ENCODE data around the gene MAP1B.

MAP1B gene

DNA sequence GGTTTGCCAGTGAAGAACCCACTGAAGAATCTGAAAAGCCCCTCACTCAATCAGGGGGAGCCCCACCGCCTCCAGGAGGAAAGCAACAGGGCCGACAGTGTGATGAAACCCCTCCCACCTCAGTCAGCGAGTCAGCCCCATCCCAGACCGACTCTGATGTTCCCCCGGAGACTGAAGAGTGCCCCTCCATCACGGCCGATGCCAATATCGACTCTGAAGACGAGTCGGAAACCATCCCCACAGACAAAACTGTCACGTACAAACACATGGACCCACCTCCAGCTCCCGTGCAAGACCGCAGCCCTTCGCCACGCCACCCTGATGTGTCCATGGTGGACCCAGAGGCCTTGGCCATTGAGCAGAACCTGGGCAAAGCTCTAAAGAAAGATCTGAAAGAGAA lies 92.4 kb downstream of the MAP1B start:
- DNase-seq = no peak

DNA sequence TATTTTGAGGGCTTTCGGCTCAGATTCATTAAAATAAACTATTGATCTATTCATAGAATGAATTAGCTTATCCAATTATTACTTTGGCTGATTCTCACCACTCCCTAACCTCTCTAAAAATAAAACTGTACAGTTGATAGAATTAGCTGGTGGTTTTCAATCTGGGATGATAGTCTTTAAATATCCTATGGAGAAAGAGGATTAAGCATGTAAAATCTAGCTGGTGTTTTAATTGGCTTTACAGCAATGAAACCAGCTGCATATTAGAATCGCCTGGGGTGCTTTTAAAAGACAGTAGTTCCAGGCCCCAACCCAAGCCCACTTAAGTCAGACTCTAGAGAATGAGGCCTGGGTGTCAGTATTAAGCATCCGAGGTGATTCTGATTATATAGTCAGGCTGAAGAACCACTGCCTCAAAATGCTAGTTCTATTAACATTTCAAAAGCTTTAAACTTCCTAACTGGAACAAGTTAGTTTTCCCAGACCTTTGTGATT lies 95.1 kb downstream of the MAP1B start:
- DNase-seq = no peak

DNA sequence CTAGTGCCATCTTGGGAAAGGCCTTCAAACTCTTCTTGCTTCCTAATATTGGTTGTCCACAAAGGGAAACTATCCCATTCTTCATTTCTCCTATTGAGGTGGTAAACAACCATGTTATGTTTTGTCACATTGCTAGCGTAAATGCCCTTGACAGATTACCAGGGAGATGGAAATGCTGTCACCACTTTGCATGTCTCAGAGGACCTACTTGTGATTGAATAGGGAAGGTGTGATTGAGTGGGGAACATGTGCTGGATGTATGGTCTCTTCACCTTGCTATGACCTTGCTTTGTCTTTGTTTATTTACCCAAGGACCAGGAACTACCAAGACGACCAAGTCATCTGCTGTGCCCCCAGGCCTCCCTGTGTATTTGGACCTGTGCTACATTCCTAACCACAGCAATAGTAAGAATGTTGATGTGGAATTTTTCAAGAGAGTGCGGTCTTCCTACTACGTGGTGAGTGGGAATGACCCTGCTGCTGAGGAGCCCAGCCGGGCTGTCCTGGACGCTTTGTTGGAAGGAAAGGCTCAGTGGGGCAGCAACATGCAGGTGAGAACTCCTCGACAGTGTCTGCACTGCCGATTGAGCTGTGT lies 96.1 kb downstream of the MAP1B start:
- DNase-seq = no peak

DNA sequence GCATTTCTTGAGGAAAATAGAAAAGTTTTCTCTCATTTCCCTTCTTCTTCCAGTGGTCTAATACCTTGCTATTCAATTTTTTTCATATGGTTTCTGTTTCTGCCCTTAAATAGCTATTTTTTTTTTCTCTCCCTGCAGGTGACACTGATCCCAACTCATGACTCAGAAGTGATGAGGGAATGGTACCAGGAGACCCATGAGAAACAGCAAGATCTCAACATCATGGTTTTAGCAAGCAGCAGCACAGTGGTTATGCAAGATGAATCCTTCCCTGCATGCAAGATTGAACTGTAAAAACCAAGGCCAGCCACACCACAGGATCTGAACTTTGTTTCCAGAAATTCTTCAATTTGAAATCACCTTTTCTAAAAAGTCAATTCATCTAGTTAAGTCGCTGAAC lies 97.7 kb downstream of the MAP1B start:
- no peak for DNase-seq

DNA sequence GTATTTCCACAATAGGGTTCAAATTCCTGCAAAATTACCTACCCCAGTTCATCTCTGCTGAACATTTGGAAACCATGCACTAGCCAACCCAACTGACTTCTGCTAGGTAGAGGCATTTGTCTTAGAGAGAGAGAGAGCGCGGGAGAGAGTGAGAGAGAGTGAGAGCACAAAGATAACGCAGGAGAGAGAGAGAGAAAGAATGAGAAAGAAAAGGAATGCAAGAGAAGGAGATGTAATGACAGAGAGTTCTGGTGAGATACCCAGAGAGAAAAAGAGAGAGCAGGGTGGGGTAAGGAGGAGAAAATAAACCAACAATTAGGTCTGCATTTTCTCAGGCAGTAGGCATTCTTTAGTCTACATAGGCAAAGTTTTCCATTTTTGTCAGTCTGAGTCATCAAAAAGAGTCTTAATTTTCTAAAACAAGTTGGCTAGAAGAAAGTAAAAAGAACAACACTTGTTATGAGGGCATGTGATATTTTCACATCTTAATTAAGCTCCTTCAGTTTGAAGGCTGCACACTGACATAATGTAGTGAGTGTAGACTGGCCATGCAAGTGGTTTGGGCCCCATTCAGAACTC lies 98.2 kb downstream of the MAP1B start:
- DNase-seq = no peak

DNA sequence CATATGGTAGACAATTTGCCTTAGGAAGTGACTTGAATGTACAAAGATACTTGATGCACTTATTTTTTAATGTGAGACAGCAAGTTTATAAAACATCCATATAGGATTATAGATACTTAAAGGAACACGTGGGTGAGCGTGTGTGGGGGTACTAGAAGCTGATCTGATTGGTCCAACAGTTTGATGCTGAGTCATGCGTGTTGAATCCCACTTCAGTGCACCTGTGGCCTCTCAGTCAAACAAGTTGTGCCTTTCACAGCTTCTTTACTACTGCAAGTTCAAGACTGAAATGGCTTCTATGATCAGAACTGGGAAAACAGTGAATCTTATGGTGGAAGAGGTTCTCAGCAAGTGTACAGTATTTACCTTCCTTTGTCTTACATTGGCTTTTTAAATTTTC lies 98.9 kb downstream of the MAP1B start:
- DNase-seq = no peak

DNA sequence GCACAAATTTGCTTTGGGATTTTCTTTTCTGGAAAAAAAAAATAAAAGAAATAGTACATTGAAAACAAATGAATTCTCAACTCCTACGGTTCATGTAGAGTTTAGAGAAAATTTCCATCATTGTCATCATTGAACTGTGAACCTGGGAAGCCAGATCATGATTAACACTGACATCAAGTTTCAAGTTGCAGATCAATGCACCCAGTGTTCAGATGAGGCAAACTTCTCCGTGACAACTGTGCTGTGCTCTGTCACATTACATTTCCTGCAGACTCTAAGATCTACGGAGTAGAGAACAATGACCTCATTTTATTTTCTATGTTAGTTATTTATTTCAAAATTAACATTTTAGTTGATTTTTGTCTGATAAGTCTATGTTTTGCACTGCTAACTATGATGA lies 99.7 kb downstream of the MAP1B start:
- DNase-seq = no peak

DNA sequence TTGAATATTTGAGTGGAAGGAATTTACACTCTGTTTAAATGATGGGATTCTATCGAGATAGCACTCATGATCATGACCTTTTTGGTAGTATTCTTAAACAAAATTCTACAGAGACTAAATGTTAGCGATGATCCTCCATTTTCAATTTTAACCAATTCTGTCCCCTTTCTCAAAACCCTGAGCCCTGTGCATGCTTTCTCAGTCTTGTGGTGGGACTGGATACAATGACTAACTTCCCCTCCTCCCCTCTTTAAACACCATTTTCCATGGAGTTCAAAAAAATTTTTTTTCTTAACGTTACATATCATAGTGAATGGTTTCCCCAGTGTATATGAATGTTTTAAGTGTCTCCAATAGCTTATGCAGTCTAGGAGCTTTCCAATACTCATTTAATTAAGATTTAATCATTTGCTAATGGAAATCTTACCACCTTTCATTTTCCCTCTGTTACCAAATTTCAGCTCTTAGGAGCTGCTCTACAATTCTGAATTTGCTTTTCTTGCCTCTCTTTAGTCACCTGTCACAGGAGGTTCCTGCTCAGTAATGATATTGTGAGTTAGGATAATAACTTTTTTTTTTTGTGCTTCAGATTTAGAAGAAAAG lies 101.2 kb downstream of the MAP1B start:
- DNase-seq = no peak

DNA sequence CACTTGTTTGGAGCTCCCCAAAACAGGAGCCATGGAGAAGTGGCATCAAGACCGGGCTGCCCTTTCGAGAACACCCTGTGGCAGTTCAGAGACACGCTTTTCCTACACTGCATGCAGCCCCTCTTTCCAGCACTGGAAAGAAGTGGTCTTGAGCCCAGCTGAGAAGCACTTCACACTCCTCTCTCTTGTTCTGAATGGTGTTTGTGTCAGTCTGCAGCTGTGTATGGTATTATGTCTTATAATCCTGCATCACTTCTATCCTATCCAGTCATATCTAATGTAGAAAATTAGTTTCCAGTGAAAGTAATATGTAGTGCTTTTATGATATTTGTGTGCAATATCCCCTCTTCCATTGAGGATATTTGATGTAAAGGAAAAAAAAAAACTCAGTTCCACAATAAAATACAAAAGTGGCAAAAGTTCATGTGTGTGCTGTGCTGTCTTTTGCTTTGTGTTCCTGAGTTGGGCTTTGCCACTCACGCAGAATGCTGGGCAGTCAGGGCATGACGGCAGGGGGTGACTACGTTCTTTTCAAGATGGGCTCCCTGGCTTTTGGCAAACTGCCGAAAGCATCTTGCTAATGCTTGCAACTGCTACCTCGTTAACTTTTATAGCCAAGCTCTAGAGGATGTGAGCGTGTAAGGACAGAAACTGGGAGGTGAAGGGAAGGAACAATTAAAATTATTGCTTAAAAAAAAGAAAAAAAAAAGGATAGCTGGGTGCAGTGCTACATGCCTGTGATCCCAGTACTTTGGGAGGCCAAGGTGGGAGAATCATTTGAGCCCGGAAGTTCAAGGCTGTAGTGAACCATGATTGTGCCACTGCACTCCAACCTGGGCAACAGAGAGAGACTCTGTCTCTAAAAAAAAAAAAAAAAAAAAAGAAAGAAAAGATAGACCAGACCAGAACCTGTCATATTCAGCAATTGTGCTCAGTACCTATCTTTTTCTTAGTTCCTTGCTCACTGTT lies 102.2 kb downstream of the MAP1B start:
- DNase-seq = peak; percentile 62

DNA sequence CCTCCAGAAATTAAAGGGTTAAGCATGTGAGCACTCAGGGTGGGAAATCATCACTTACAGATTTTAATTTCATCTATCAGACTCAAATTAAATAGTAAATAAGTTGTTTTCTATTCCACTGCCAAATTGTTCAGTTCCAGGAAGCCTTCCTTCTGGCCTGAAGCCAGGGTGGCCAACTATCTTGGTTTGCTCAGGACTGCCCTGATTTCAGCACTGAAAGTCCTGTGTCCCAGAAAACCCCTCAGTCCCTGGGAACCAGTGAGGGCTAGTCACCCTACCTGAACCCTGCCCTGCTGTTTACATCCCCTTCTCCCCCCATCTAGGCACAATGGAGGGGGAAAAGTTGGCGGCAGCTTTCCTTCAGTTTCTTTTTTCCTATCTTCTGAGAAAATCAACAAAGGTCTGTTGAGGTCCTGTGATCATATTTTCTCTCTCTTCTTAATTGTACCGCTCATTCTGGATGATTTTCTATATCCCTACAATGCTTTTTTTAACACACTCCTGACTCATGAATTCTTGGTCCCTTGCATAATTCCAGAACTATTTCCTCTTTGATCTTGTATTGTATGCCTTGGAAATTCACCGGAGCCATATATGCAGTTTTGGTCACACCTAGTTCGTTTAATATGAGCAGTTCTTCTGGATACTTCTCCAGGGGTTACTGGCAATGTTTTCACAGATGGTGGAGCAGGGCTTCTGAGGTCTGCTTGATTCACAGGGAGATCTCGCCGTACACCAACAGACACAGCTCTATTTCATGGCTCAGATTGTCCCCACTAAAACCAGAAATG lies 103.8 kb downstream of the MAP1B start:
- no peak for DNase-seq

DNA sequence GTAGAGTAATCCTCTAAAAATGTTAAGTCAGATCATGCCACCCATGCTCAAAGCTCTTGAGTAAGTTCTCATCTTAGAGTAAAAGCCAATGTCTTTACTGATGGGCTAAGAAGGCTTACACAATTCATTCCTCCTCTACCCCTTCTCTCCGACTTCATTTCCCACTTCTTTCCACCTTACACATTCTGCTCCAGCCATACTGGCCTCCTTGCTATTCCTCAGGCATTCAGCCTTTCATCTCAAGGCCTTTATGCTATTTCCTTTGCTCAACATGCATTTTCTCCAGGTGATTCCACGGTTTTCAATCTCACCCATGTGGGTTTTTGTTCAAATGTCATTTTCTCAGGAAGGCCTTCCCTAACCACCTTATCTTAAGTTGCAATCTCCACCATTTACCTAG lies 104.9 kb downstream of the MAP1B start:
- no peak for DNase-seq

DNA sequence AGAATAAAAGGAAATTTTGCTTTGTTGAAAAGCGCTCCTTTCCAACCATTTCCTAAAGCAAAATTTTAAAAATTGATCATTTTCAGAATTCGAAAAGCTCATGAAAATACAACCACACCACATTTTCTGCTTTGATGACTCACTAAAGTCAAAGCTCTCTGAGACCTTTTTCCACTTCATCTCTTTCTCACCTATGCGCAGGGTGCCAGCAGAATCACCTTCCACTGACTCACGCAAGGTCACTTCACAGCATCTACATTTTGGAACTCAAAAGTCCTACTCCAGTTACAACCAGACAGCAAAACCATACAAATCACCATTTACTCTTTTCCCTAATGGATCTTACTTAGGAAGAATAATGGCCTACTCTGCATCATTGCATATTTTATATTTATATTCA lies 106.2 kb downstream of the MAP1B start:
- no peak for DNase-seq

DNA sequence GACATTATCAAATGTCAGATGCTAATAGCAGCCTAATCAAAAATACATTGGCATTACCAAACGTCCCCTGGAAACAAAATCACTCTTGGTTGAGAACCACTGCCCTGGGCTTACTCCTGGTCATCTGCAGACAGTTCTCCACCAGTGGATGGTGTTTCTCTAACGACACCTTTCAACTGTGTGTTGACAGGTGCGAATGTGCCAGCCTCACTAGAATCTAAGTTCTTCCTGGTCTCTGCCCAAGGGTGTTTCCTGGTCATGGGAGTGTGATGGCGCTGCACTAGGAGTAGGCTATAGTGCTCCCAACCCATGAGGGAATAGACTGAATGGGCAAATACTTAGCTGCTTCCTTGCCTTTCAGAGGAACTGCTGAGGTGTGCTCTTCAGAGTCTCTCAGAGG lies 106.9 kb downstream of the MAP1B start:
- no peak for DNase-seq

DNA sequence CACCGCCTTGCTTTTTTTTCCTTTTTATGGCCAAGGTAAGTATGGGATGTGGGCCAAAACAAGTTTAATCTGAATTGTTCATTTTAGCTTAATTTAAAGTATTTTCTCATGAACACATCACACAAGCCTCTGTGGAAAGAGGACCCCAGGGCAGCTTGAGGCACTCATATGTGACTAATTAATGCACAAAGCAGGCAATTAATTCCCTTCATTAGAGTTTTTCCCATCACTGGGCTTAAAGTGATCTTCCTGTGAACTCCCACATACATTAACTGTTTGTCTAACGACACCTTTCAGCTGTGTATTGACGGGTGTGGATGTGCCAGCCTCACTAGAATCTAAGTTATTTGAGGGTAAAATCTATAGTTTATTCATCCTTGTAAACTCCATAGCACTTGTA lies 109.5 kb downstream of the MAP1B start:
- DNase-seq = no peak

DNA sequence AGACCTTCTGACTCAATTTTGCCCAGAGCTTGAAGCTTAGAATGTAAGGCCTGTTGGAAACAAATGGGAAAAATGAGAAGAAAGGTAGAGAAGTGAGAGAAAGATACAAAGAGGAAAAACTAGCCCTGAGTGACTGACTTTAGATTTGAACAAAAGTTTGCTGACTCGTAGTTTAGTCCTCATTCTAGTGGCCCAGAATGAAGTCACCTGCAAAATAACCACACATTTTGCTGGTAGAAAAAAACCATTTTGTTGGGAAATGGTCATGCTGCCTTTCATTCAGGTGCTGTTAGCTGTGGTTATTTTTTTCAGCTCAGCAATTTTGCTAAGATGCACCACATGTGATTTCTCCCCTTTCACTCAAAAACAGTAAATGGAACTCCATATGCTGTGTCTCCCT lies 113.8 kb downstream of the MAP1B start:
- no peak for DNase-seq

DNA sequence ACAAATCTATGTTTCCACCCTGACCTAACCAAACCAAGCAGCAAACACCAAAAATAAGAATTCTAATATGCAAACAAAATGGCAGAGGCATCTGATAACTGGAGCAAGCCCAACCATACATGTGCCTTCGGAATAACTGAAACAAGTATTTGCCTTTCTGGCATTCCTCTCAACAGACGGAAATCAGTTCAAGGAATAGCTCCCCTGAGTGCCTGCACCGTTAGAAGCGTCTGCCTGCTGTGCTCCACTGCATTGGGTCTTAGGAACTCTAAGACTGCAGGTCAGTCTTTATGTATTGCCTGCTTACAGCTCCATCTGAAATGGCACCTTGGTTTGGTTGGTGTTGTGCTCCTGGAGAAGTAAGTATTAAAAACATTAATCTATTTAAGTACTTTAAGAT lies 114.3 kb downstream of the MAP1B start:
- no peak for DNase-seq

DNA sequence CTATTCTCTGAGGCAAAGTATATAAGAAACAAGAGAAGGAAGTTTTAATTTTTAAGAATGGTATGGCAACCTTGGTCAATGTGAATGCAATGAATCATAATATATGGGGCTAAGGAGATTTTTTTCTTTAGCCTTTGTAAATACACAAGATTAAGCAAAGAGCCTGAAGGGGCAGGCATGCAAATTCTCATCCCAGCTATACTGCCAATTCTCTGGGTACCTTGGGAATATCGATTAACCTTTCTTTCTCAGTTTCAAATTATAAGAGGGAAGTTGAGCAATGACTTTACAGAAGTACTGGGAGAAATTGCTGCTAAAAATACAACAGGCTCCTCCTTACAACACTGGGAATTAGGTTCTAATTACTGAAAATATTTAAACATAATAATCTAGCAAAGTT lies 115.2 kb downstream of the MAP1B start:
- no peak for DNase-seq

DNA sequence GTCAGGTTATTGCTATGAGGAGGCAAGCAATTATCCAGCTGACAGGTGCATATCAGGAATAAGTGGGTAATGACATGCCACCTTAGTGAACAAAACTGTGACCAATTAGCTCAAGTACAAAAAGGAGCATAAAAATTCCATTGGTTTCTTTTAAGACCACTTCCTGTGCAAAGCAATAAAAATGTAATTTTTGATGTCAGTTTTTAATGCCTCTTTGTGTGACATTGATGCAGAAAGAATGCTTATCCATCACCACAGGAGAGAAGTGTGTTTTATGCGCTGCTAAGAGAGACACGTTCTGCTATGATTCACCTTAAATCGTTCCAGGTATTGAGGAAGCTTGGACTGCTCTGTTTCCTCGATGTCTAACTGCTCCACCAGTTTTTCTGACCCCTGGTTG lies 116.1 kb downstream of the MAP1B start:
- no peak for DNase-seq

DNA sequence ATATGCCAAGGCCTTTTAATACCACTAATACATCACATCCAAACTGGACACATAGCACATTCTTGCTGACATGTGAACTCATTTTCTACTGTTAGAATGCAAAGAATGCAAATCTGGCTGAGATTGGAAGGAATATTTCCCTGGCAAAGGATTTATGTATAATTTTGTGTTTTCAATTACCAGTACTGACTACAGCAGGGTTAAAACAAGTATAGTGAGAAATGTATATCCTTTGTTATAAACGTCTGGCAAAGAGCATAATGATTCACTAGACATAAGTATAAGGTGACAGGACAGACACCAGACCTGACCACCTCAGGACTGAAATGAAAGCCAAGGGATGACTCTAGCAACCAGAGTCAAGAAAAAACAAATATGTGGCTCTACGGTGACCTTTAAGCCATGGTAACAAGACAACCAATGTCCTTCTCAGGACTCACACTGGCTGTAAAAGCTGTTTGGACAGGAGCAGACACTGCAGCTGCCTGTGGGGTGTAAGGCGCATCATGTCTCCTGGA lies 117.7 kb downstream of the MAP1B start:
- no peak for DNase-seq

DNA sequence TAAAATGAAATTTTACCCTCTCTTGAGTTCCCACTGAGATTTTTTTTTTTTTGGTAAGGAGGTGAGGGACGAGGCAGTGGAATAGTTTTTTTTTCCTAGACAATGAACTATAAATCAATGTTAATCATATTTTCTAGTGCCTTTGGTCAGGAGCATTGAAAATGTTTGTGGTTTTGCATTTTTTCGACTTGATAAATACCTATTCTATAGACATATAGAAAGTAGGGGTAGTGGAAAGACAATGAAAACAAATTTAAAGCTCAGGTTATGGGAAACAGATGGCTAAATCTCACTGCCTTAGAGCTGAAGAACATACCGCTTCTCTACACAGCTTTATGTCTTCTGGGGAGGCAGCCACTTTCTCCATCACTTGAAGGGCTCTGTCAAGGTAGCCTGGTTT lies 118.5 kb downstream of the MAP1B start:
- DNase-seq = no peak

DNA sequence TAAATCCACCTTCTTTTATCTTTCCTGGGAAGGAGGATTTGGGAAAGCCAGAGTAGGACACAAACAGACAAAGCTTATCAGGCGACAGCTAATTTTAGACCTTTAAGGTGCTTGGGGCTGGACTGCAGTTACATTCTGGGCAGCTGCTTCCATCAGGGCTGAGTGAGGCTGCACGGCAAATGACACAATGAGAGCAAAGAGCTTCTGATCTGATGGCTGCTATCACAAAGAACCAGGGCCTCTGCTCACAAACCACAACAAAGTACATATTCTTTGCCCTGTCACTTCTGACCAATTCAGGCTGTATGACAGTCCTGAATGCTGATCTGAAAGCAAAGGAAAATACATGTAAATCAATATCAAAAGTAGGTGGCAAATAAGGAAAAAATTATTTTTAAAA lies 119.7 kb downstream of the MAP1B start:
- no peak for DNase-seq

DNA sequence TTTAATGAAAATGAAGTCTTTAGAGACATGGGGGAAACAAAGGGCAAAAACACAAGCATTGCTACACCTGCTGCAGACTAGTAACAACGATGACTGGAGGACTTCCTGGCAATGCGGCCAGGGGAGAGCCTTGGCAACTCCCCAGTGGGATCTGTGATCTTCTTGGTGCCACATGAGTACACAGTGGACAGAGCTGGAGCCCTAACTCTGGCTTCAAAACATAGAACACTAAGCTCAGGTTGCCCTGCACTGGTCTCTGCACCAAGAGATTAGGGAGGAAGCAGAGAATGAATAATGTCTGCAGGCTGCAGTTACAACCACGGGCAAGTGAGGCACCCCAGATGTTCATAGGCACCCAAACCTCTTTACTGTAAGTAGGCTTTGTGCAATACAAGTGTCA lies 121.7 kb downstream of the MAP1B start:
- DNase-seq = no peak
